Natural killer cell (primary cell): ENCODE results near the gene NSD1. TPM values are rescaled to one million over a fixed set of nuclear protein-coding genes. Genes with fewer than 3 reads are reported as not detected.

Source experiments
- ATAC-seq, 3 donors: fragments of 150-1000 bp in 2 of 3; fragments of 200-7000 bp in 1 of 3; cut with Tn5 transposase; 1 replicate in 1 of 3; 2 replicates in 2 of 3; pipeline ENCODE4 v1.10.0; 2021; ENCODE audit warnings: mild to moderate bottlenecking in 2 of 3, moderate library complexity in 2 of 3
- DNase-seq, 2 donors: peaks; one replicate each; pipeline versions ENCODE4 v3.0.0 to v3.0.0-alpha.2; 2013 to 2021; ENCODE audit warnings: mixed read lengths in 1 of 2
- H3K27ac ChIP-seq: one replicate; pipeline ENCODE4 v1.5.1; 2013; ENCODE audit warnings: mild to moderate bottlenecking, low read length
- H3K27me3 ChIP-seq: one replicate; pipeline ENCODE4 v1.6.1; 2013; ENCODE audit warnings: low read length; ENCODE audit not compliant: control insufficient read depth, insufficient read depth
- H3K36me3 ChIP-seq: one replicate; pipeline ENCODE4 v1.6.1; 2013; ENCODE audit warnings: low read length; ENCODE audit not compliant: control insufficient read depth, insufficient read depth
- H3K4me1 ChIP-seq: one replicate; pipeline ENCODE4 v1.6.1; 2013; ENCODE audit warnings: low read length; ENCODE audit not compliant: control insufficient read depth, insufficient read depth
- H3K4me3 ChIP-seq: one replicate; pipeline ENCODE4 v1.5.1; 2013; ENCODE audit warnings: low read length
- H3K9me3 ChIP-seq: one replicate; pipeline ENCODE4 v1.6.1; 2013; ENCODE audit warnings: low read length; ENCODE audit not compliant: control insufficient read depth, insufficient read depth
- H3K27ac Mint-ChIP-seq, 2 donors: one replicate each; pipeline ENCODE4 v1.8.0; 2022; ENCODE audit warnings: mild to moderate bottlenecking in 2 of 2, mixed read lengths in 2 of 2, moderate library complexity in 1 of 2
- H3K27me3 Mint-ChIP-seq, 2 donors: one replicate each; pipeline ENCODE4 v1.8.0; 2022; ENCODE audit warnings: low read depth in 2 of 2, mixed read lengths in 2 of 2
- H3K36me3 Mint-ChIP-seq: one replicate; pipeline ENCODE4 v1.8.0; 2022; ENCODE audit warnings: mixed read lengths
- H3K4me1 Mint-ChIP-seq, 2 donors: one replicate each; pipeline ENCODE4 v1.8.0; 2022; ENCODE audit warnings: mixed read lengths in 2 of 2
- H3K4me3 Mint-ChIP-seq: one replicate; pipeline ENCODE4 v1.8.0; 2022; ENCODE audit warnings: mild to moderate bottlenecking, moderate library complexity, mixed read lengths
- H3K9me3 Mint-ChIP-seq, 2 donors: one replicate each; pipeline ENCODE4 v1.8.0; 2022; ENCODE audit warnings: mixed read lengths in 2 of 2
- CTCF ChIP-seq: fragments of 200-600 bp; IDR thresholded peaks from one replicate; pipeline ENCODE4 v1.8.0; 2022; ENCODE audit warnings: antibody characterized with exemption
- WGBS: methylation state at CpG from one replicate; pipeline ENCODE4 v1.1.7; 2013; ENCODE audit warnings: missing lambda C conversion rate; ENCODE audit not compliant: insufficient coverage; 5-methylcytosine and 5-hydroxymethylcytosine counted together
- intact Hi-C: fragments of 100-400 bp; cut with micrococcal nuclease; formaldehyde crosslinking; loops from one replicate; pipeline ENCODE4 v1.14.2; 2022
- total RNA-seq, 4 donors: library from RNA; stranded (reverse); fragments of 120-200 nt in 1 of 4; gene quantifications; one replicate each; pipeline versions ENCODE4 v1.2.3 to v1.2.4, GENCODE V29; 2013 to 2022

The NSD1 gene
- total RNA-seq, 3 donors from 2014 or later (not counting 1 experiment from before 2014, with no cell fraction given), result 117 to 147 (median 143) TPM

- Mint-ChIP-seq H3K9me3 (no peaks in the 10 kb centered on the region), H3K27ac (no peak overlapping the region), H3K36me3 (no peaks in the 10 kb centered on the region), H3K4me1 (peaks cover 6 to 22% of the 10 kb centered on the region in 2 donors), H3K4me3 (no peak overlapping the region), H3K27me3 (no peaks in the 10 kb centered on the region)
- peaks cover 5% of the 10 kb centered on the region for H3K36me3 ChIP-seq
- DNase-seq, result no peak
- H3K4me1 ChIP-seq, result no peaks in the 10 kb centered on the region
- intact Hi-C loops, result no loop called here
- 95% methylated on average over 6 of the region's 6 CpGs for WGBS
- ATAC-seq, result no peak
- no peaks in the 10 kb centered on the region for H3K27me3 ChIP-seq
- H3K4me3 ChIP-seq, result no peak overlapping the region
- no peak for TF ChIP-seq CTCF
- H3K9me3 ChIP-seq, result no peaks in the 10 kb centered on the region
- no peak overlapping the region for H3K27ac ChIP-seq
These were observed 28.8 kb downstream of the NSD1 start for GRCh38 chr5:177162379-177162778.

- H3K27ac ChIP-seq, result no peak overlapping the region
- Mint-ChIP-seq H3K4me1 (peaks cover 0 to 12% of the 10 kb centered on the region in 2 donors), H3K27me3 (no peaks in the 10 kb centered on the region), H3K36me3 (no peaks in the 10 kb centered on the region), H3K4me3 (no peak overlapping the region), H3K27ac (no peak overlapping the region), H3K9me3 (no peaks in the 10 kb centered on the region)
- no peak for ATAC-seq
- no peaks in the 10 kb centered on the region for H3K27me3 ChIP-seq
- H3K4me1 ChIP-seq, result no peaks in the 10 kb centered on the region
- TF ChIP-seq CTCF, result no peak
- intact Hi-C loops, result no loop called here
- H3K9me3 ChIP-seq, result no peaks in the 10 kb centered on the region
- no peak for DNase-seq
- whole genome bisulfite sequencing, result 100% methylated on average over 1 of the region's 2 CpGs
- H3K4me3 ChIP-seq, result no peak overlapping the region
- peaks cover 5% of the 10 kb centered on the region for H3K36me3 ChIP-seq
These were observed 29.9 kb downstream of the NSD1 start for GRCh38 chr5:177163500-177163899.

- Mint-ChIP-seq H3K9me3 (no peaks in the 10 kb centered on the region), H3K36me3 (no peaks in the 10 kb centered on the region), H3K4me3 (no peak overlapping the region), H3K27me3 (no peaks in the 10 kb centered on the region), H3K27ac (peak overlapping the region in 1 of 2 donors; percentile 17), H3K4me1 (peaks cover 17 to 19% of the 10 kb centered on the region in 2 donors)
- intact Hi-C loops, result no loop called here
- no peak for ATAC-seq
- Histone ChIP-seq H3K36me3 (peaks cover 11% of the 10 kb centered on the region), H3K4me1 (no peaks in the 10 kb centered on the region), H3K9me3 (no peaks in the 10 kb centered on the region), H3K27me3 (no peaks in the 10 kb centered on the region), H3K27ac (no peak overlapping the region), H3K4me3 (no peak overlapping the region)
- DNase-seq, result no peak
- TF ChIP-seq CTCF, result no peak
- WGBS, result 95% methylated on average over 15 of the region's 15 CpGs
These were observed 35.7 kb downstream of the NSD1 start for GRCh38 chr5:177169271-177169670.

GRCh38 chr5:177171961-177172360, 38.4 kb downstream of the NSD1 start:
- peak overlapping the region; percentile 12 to 32 for H3K27ac Mint-ChIP-seq
- Histone ChIP-seq H3K27ac (no peak overlapping the region), H3K9me3 (no peaks in the 10 kb centered on the region), H3K4me1 (no peaks in the 10 kb centered on the region), H3K4me3 (no peak overlapping the region), H3K36me3 (peaks cover 6% of the 10 kb centered on the region), H3K27me3 (no peaks in the 10 kb centered on the region)
- H3K27me3 Mint-ChIP-seq, result no peaks in the 10 kb centered on the region
- no peak for ATAC-seq
- intact Hi-C loops, result loop anchor here (10.0 kb wide), 1 partner anchor 57 kb away; no protein-coding TSS in a partner anchor
- no peaks in the 10 kb centered on the region for H3K36me3 Mint-ChIP-seq
- H3K4me3 Mint-ChIP-seq, result no peak overlapping the region
- TF ChIP-seq CTCF, result no peak
- peaks cover 17 to 28% of the 10 kb centered on the region in 2 donors for H3K4me1 Mint-ChIP-seq
- 64% methylated on average over 2 of the region's 2 CpGs for WGBS
- H3K9me3 Mint-ChIP-seq, result no peaks in the 10 kb centered on the region
- no peak for DNase-seq
